ENCODE results near the gene ZBTB43. TPM values are rescaled to one million over a fixed set of nuclear protein-coding genes. Genes with fewer than 3 reads are reported as not detected.

ZBTB43 gene
- total and polyA plus RNA-seq, 2 of the 4 experiments (the other 2 are of a cell fraction) = 4.5 to 15.1 TPM

DNA sequence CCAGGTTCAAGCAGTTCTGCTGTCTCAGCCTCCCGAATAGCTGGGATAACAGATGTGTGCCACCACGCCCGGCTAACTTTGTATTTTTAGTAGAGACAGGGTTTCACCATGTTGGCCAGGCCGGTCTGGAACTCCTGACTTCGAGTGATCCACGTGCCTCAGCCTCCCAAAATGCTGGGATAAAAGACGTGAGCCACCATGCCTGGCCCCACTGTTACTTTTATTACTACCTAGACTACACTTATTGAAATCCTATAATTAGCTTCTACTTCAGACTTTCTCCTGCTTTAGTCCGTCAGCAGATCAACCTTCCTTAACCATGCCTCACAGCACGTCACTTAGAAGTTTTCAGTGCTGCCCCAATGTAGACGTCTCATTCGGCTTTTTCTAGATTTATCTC is 8.2 kb downstream of the ZBTB43 start:
- Histone ChIP-seq H3K4ac (ENCODE audit: low read depth, low read length) (no peak overlapping the region), H2AFZ (replicated peaks; ENCODE audit: low read length, poor library complexity) (no peak overlapping the region), H2BK15ac (ENCODE audit: low read depth, low read length) (no peak overlapping the region), H2BK120ac (ENCODE audit: low read depth, low read length) (no peak overlapping the region), H4K5ac (ENCODE audit: low read depth, low read length) (no peak overlapping the region), H3K79me1 (ENCODE audit: low read depth in 1 of 2, low read length in 2 of 2) (peaks cover 18 to 48% of the 10 kb centered on the region in 2 experiments), H3K36me3 (ENCODE audit: control insufficient read depth, insufficient read depth, low read length) (peaks cover 19% of the 10 kb centered on the region), H2BK20ac (ENCODE audit: low read depth, low read length) (no peak overlapping the region), H3K14ac (replicated peaks; ENCODE audit: low read depth, low read length) (no peak overlapping the region), H3K27ac (ENCODE audit: insufficient read depth, low read length) (no peak overlapping the region), H4K8ac (ENCODE audit: low read depth in 2 of 2, low read length in 2 of 2) (no peak overlapping the region), H4K20me1 (ENCODE audit: insufficient read depth, low read length) (peaks cover 21% of the 10 kb centered on the region; the same call in 1 of the 2 replicates), H4K91ac (ENCODE audit: insufficient read depth, low read depth, low read length) (no peak overlapping the region), H2AK9ac (replicated peaks; ENCODE audit: low read depth, low read length, poor library complexity) (no peak overlapping the region), H3K9me3 (ENCODE audit: control insufficient read depth, insufficient read depth, low read length) (peaks cover 3% of the 10 kb centered on the region; the same call in 1 of the 2 replicates), H3K4me1 (ENCODE audit: control insufficient read depth, insufficient read depth, low read length) (no peaks in the 10 kb centered on the region), H3K9me1 (ENCODE audit: insufficient read depth, low read length) (no peaks in the 10 kb centered on the region), H3K9ac (ENCODE audit: low read depth, low read length) (no peak overlapping the region), H2BK5ac (ENCODE audit: low read depth, low read length, poor library complexity, severe bottlenecking) (no peak overlapping the region), H3K56ac (ENCODE audit: extremely low read depth, insufficient read depth, low read length) (no peak overlapping the region), H3K4me3 (ENCODE audit: insufficient read depth, low read depth, low read length) (no peak overlapping the region), H3K4me2 (ENCODE audit: low read depth, low read length) (no peak overlapping the region), H2AK5ac (ENCODE audit: low read depth, low read length) (no peak overlapping the region), H3K18ac (ENCODE audit: low read depth, low read length) (no peak overlapping the region), H3K23ac (ENCODE audit: low read depth, low read length) (no peak overlapping the region), H3K27me3 (ENCODE audit: control insufficient read depth, insufficient read depth, low read length) (no peaks in the 10 kb centered on the region)
- ATAC-seq (ENCODE audit: low read depth) (no peak), DNase-seq (no peak)
- intact Hi-C loops (cut with micrococcal nuclease) (no loop called here), dilution Hi-C loops (cut with HindIII; ENCODE audit: low sequenced_read_pairs, unreplicated experiment) (no loop called here), in situ Hi-C loops (cut with MboI; ENCODE audit: low sequenced_read_pairs) (no loop called here)
- CTCF ChIA-PET = no interaction called here
- TF ChIP-seq RFX5 (IDR thresholded peaks at IDR 0.05; ENCODE audit: low read depth, low read length) = no peak
- WGBS, 2 experiments (ENCODE audit: extremely low coverage in 2 of 2, insufficient read length in 1 of 2) = 100% methylated on average over 7 of the region's 11 CpGs; no CpG with 5 or more reads in 1 of the 2 experiments
- POLR2A ChIA-PET (ENCODE audit: unreplicated experiment) = no interaction called here
- no TSS peak for BruUV-seq (replicated peaks)

All from IMR-90 (cell line).